ENCODE measurements around the gene ZMIZ1.

The ZMIZ1 gene

DNA sequence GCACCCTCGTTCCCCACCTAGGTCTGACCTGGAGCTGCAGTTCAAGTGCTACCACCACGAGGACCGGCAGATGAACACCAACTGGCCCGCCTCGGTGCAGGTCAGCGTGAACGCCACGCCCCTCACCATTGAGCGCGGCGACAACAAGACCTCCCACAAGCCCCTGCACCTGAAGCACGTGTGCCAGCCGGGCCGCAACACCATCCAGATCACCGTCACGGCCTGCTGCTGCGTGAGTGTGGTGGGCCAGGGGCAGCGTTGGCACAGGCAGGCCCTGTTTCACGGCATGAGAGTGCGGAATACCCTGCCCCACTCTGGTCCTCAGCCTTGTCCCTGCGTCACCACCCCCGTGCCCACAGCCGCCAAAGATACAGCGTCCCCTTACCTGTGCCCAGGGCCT lies 231.9 kb downstream of the ZMIZ1 start:
- H3K36me3 ChIP-seq (ENCODE audit: insufficient read depth, insufficient read length, low read length): peaks cover 89% of the 10 kb centered on the region
- no peak for TF ChIP-seq SUZ12 (IDR thresholded peaks at IDR 0.05; ENCODE audit: extremely low read depth, insufficient read depth, insufficient read length)

DNA sequence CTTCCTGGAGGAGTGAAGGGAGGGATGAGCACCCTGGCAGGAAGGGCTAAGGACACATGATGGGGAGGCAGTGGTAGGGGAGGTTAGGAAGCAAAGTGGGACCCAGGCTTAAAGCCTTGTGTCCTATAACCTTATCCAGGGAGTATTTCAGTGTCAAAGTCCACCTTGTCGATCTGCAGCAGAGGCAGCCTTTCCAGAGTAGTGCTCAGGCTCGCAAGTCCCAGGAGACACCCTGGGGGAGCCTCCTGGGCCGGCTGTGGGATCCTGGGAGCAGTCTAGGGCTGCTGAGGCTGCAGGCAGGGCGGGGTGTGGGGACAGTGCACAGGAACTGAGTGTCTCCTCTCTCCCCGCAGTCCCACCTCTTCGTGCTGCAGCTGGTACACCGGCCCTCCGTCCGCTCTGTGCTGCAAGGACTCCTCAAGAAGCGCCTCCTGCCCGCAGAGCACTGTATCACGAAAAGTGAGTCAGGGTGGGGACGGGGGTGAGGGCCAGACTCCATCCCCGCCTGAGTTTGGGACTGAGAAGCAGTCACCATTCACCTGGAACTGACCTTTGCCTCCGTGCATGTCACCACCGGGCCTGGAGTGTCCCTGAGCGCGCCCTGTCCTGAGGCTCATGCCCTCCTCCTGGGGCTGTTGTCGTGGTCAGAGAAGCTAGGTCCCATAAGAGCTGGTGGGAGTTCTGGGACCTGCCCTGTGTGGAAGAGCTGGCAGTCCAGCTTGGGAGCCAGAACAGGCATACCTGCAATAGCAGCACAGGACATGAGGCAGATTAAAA lies 233.2 kb downstream of the ZMIZ1 start:
- Histone ChIP-seq H3K36me3 (ENCODE audit: insufficient read depth, insufficient read length, low read length) (peaks cover 93% of the 10 kb centered on the region), H3K4me1 (ENCODE audit: insufficient read depth, insufficient read length) (peaks cover 5% of the 10 kb centered on the region), H3K9ac (ENCODE audit: insufficient read length, low read depth) (no peak overlapping the region), H3K9me3 (ENCODE audit: insufficient read depth, low read length) (no peaks in the 10 kb centered on the region), H3K4me3 (ENCODE audit: insufficient read length, low read depth) (no peak overlapping the region), H3K27me3 (ENCODE audit: insufficient read depth, insufficient read length) (no peaks in the 10 kb centered on the region)
- DNase-seq (ENCODE audit: low read depth, low spot score): no peak
- TF ChIP-seq SUZ12 (IDR thresholded peaks at IDR 0.05; ENCODE audit: extremely low read depth, insufficient read depth, insufficient read length) (no peak), YY1 (IDR thresholded peaks at IDR 0.05; ENCODE audit: insufficient read depth, insufficient read length) (no peak), ZNF274 (IDR thresholded peaks at IDR 0.05; ENCODE audit: low read depth, low read length) (no peak)

More for the DNA sequence above, 231.9 kb downstream of the ZMIZ1 start:
- H3K27me3 ChIP-seq (ENCODE audit: insufficient read depth, insufficient read length): no peaks in the 10 kb centered on the region
- peaks cover 5% of the 10 kb centered on the region for H3K4me1 ChIP-seq (ENCODE audit: insufficient read depth, insufficient read length)
- H3K4me3 ChIP-seq (ENCODE audit: insufficient read length, low read depth): no peak overlapping the region
- DNase-seq (ENCODE audit: low read depth, low spot score): no peak
- H3K9me3 ChIP-seq (ENCODE audit: insufficient read depth, low read length): no peaks in the 10 kb centered on the region
- H3K9ac ChIP-seq (ENCODE audit: insufficient read length, low read depth): no peak overlapping the region

DNA sequence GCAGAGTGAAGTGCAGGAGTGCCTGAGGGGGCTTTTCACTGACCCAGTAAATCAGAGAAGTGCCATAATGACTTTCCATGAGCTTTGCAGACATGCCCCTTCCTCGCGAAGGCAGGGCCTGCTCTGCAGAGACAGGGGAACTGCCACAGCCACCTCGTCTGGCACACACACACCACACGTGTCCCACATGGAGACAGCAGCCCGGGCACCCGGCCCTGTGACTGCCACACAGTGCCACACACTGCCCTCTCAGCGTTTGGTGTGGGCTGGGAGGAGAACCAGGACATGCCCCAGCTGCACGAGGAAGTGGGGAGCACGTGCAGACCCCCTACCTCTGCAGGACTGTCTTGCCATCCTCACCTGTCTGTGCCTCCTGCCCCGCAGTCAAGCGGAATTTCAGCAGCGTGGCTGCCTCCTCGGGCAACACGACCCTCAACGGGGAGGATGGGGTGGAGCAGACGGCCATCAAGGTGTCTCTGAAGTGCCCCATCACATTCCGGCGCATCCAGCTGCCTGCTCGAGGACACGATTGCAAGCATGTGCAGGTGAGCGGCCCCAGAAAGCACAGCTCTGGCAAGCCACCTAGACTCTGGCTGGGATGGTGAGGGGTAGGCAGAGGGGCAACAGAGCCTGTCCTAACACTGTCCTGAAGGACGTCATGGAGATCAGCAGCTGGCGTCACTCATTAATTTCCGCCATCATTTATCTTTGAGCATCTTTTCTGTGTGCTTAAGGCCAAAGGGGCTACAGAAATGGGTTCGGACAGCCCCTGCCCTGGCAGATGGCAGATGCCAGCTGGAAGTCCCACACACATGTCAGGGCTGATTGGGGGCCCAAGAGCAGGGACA lies 235.1 kb downstream of the ZMIZ1 start:
- TF ChIP-seq ZNF274 (IDR thresholded peaks at IDR 0.05; ENCODE audit: low read depth, low read length): no peak
- TF ChIP-seq YY1 (IDR thresholded peaks at IDR 0.05; ENCODE audit: insufficient read depth, insufficient read length): no peak
- no peak for TF ChIP-seq SUZ12 (IDR thresholded peaks at IDR 0.05; ENCODE audit: extremely low read depth, insufficient read depth, insufficient read length)
- no peak for DNase-seq (ENCODE audit: low read depth, low spot score)
- Histone ChIP-seq H3K36me3 (ENCODE audit: insufficient read depth, insufficient read length, low read length) (peaks cover 93% of the 10 kb centered on the region), H3K27me3 (ENCODE audit: insufficient read depth, insufficient read length) (no peaks in the 10 kb centered on the region), H3K4me1 (ENCODE audit: insufficient read depth, insufficient read length) (peaks cover 2% of the 10 kb centered on the region), H3K9me3 (ENCODE audit: insufficient read depth, low read length) (no peaks in the 10 kb centered on the region), H3K4me3 (ENCODE audit: insufficient read length, low read depth) (no peak overlapping the region), H3K9ac (ENCODE audit: insufficient read length, low read depth) (no peak overlapping the region)

DNA sequence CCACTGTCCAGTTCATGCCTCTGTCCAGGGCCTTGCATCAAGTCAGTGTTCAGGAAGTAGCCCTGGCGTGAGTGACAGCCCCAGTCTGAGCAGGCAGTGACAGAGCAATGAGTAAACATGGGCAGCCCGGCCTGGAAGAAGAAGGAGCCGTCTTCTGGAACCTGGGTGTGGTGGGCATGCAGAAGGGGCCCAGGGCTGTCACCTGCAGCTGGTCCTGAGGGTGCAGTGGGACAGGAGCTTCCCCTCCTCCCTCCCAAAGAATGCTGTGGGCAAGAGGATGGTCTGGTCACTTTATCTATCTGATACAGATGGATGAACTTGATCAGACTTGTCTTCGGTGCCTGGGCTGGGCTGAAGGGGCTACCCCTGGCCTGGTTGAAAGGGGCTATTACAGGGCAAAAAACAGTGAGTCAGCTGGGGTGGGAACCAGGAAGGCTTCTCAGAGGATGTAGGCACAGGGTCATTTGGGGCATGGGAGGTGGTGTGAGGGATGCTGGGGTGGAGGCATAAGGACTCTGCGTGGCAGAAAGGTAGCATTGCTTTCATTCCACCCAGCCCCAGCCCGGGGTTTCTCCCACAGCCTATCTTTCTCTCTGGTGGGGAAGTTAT lies 235.8 kb downstream of the ZMIZ1 start:
- H3K27me3 ChIP-seq (ENCODE audit: insufficient read depth, insufficient read length): no peaks in the 10 kb centered on the region
- no peak overlapping the region for H3K4me3 ChIP-seq (ENCODE audit: insufficient read length, low read depth)
- no peak for DNase-seq (ENCODE audit: low read depth, low spot score)
- H3K9ac ChIP-seq (ENCODE audit: insufficient read length, low read depth): no peak overlapping the region
- H3K36me3 ChIP-seq (ENCODE audit: insufficient read depth, insufficient read length, low read length): peaks cover 93% of the 10 kb centered on the region
- TF ChIP-seq YY1 (IDR thresholded peaks at IDR 0.05; ENCODE audit: insufficient read depth, insufficient read length) (no peak), ZNF274 (IDR thresholded peaks at IDR 0.05; ENCODE audit: low read depth, low read length) (no peak), SUZ12 (IDR thresholded peaks at IDR 0.05; ENCODE audit: extremely low read depth, insufficient read depth, insufficient read length) (no peak)
- H3K4me1 ChIP-seq (ENCODE audit: insufficient read depth, insufficient read length): no peaks in the 10 kb centered on the region
- no peaks in the 10 kb centered on the region for H3K9me3 ChIP-seq (ENCODE audit: insufficient read depth, low read length)

DNA sequence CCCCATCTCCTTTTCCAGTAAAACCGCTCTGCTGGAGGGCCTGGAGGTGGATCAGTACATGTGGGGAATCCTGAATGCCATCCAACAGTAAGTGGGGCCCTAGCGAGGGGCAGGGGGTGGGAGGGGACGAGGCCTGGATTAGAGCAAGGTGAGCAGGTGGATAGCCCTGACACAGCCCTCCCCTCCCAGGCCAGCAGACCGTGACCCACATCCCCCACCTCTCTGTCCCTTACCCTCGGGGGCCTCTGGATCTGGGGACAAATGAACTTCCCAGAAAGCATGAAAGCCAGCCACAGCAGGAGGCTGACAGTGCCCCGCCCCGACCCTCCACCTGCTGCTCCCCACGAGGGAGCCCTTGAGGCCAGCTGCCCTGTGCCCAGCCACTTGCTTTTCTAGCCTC lies 236.7 kb downstream of the ZMIZ1 start:
- no peak for DNase-seq (ENCODE audit: low read depth, low spot score)
- Histone ChIP-seq H3K9me3 (ENCODE audit: insufficient read depth, low read length) (no peaks in the 10 kb centered on the region), H3K36me3 (ENCODE audit: insufficient read depth, insufficient read length, low read length) (peaks cover 93% of the 10 kb centered on the region), H3K9ac (ENCODE audit: insufficient read length, low read depth) (no peak overlapping the region), H3K27me3 (ENCODE audit: insufficient read depth, insufficient read length) (no peaks in the 10 kb centered on the region), H3K4me1 (ENCODE audit: insufficient read depth, insufficient read length) (no peaks in the 10 kb centered on the region), H3K4me3 (ENCODE audit: insufficient read length, low read depth) (no peak overlapping the region)
- TF ChIP-seq ZNF274 (IDR thresholded peaks at IDR 0.05; ENCODE audit: low read depth, low read length) (no peak), YY1 (IDR thresholded peaks at IDR 0.05; ENCODE audit: insufficient read depth, insufficient read length) (no peak), SUZ12 (IDR thresholded peaks at IDR 0.05; ENCODE audit: extremely low read depth, insufficient read depth, insufficient read length) (no peak)

DNA sequence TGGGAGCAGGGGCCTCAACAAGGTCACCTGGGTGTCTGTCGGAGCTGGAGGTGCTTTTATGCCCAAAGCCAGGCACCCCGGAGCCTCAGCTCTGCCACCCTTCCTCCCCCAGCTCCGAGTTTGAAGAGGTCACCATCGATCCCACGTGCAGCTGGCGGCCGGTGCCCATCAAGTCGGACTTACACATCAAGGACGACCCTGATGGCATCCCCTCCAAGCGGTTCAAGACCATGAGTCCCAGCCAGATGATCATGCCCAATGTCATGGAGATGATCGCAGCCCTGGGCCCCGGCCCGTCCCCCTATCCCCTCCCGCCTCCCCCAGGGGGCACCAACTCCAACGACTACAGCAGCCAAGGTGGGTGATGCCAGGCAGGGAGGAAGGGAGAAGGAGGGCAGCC lies 237.2 kb downstream of the ZMIZ1 start:
- Histone ChIP-seq H3K9me3 (ENCODE audit: insufficient read depth, low read length) (no peaks in the 10 kb centered on the region), H3K9ac (ENCODE audit: insufficient read length, low read depth) (no peak overlapping the region), H3K4me1 (ENCODE audit: insufficient read depth, insufficient read length) (no peaks in the 10 kb centered on the region), H3K4me3 (ENCODE audit: insufficient read length, low read depth) (no peak overlapping the region), H3K36me3 (ENCODE audit: insufficient read depth, insufficient read length, low read length) (peaks cover 91% of the 10 kb centered on the region), H3K27me3 (ENCODE audit: insufficient read depth, insufficient read length) (no peaks in the 10 kb centered on the region)
- no peak for DNase-seq (ENCODE audit: low read depth, low spot score)
- TF ChIP-seq SUZ12 (IDR thresholded peaks at IDR 0.05; ENCODE audit: extremely low read depth, insufficient read depth, insufficient read length): no peak
- TF ChIP-seq ZNF274 (IDR thresholded peaks at IDR 0.05; ENCODE audit: low read depth, low read length): no peak
- no peak for TF ChIP-seq YY1 (IDR thresholded peaks at IDR 0.05; ENCODE audit: insufficient read depth, insufficient read length)

Measured in NT2/D1 (cell line).